GM19468 (cell line): Measurements from ENCODE around the gene TSSK1B.
"Not testable (repeated sequence)": the region's sequence is repeated elsewhere in the genome, so short reads cannot be mapped to it uniquely, and the experiment has no call there.

Experiments
- ATAC-seq: cut with Tn5 transposase; IDR thresholded peaks from one replicate; pipeline ENCODE4 v1.9.1; 2021; ENCODE audit warnings: mild to moderate bottlenecking, moderate library complexity, moderate number of reproducible peaks; ENCODE audit not compliant: unreplicated experiment; ENCODE audit errors: extremely low read depth

TSSK1B gene

DNA sequence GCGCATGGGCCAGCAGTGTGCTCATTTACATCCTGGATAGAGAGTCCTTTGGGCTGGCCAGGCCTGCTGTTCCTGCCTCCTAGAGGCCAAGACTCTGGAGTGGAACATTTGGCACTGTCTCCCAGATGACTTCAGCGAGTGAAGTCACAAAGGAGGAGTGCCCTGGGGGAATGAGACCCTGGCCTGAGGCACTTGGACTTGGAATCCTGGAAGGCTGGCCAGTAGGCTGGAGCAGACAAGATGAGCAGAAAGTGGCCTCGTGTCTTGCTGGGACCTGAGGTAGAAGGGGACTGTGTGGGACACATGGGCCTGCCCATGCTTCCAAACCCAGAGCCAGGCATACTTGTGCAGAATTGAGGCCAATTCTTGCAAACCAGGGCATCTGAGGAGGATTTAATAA is at the start of gene TSSK1B:
TSS of gene TSSK1B (minus strand) at position 101 of the 400 bp plus-strand sequence. CDS start 150 bp downstream, outside the sequence.
- ATAC-seq = no peak

- ATAC-seq = no peak
These were observed 45.5 kb upstream of the TSSK1B start for GRCh38 chr5:113480243-113480642.

DNA sequence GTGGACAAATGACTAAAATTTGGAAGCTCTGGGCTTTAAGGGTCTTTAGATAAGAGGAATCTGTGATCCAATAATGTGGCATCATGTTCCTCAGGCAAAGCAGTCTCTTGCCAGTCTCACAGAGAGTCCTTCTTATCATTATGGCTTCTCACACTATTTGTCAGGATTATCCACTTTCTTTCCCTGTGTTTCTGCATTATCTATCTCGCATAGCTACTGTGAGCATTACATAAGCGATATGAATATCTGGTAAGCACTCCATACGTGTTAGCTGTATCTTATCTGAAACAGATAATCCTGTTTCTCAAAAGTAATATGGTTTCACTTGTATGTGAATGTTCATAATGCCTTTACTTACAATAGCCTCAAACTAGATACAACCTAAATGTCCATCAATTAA is 43.9 kb upstream of the TSSK1B start:
- no peak for ATAC-seq

DNA sequence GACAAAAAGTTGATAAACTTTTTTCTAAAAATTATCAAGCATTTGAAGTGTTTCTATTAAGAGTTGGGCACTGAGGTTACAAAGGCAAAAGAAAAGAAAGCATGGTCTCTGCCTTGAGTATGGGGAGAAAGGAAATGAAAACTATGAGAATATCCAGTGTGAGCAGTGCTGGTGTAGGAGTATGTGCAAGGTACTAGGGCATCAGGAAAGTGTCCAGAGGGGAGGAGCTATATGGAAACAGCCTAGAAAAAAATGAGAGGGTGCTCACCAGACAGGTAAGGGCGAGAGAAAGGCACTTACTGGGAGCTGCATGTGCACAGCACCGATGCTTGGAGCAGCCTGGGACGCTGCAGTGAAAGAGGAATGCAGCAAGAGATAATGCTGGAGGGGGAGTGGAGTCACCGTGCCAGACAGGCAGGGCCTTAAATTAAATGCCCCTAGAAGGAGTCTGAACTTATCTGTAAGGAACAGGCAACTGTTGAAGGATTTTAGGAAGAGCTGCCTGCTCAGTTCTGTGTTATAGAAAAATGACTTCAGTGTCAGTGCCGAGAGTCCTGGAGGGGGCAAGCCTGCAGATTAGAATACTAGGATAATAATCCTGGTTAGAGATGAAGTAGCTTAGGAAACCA is 39.4 kb upstream of the TSSK1B start:
- ATAC-seq = no peak

DNA sequence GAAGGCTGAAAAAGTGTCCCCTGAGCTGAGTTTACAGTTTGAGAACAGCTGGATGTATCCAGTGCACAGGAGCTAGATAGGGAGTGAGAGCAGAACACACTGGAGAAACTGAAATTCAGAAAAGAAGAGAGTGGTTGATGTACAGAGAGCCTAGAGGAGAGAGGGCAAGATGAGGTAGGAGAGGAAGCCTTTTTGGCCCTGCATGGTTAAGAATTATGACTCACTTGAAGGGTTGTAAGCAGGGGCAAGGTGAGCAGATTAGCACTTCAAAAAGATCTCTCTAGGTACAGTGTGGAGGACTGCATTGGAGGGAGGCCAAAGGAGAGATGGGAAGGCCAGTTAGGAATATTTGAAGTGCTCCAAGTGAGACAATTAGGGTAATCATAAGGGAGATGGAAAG is 28.2 kb upstream of the TSSK1B start:
- ATAC-seq = no peak

- ATAC-seq = not testable (repeated sequence)
These were observed 22.3 kb upstream of the TSSK1B start for GRCh38 chr5:113457106-113457505.

GRCh38 chr5:113452941-113453340 is 18.2 kb upstream of the TSSK1B start:
- no peak for ATAC-seq

DNA sequence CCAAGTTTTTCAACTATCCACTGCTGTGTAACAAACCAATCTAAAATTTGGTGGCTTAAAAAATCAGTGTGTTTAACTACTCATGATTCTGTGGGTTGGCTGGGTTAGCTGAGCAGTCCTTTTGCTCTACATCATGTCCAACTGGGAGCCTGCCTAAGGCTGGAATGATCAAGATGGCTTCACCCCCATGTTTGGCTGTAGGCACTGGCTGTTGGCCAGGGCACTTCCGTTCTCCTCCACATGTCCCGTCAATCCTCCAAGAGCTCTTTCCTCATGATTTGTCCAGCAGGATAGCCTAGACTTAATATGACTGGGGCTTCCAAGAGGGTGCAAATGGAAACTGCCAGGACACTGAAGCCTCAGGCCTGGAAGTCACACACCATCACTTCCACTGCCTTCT is 17.0 kb upstream of the TSSK1B start:
- ATAC-seq = no peak

GRCh38 chr5:113450929-113451328 is 16.1 kb upstream of the TSSK1B start:
- no peak for ATAC-seq

DNA sequence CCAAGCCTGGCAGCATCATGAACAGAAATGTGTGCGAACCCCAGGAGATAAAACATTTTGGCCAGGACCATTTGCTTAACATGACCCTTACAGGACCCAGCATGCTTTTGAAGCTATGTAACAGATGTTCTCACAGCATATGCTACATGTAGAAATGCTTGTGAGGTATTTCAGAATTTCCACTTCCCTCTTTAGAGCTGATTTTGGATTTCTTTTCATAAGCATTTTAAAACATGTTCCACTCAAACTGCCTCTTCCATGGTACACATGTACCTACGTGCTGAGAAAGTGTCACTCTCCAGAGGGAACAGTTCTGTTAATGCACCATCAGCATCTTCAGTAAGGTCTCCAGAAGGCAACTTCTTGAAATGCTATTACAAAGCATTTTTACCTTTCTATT is 15.7 kb upstream of the TSSK1B start:
- ATAC-seq = no peak

- ATAC-seq = no peak
These were observed 13.5 kb upstream of the TSSK1B start for GRCh38 chr5:113448252-113448651.

GRCh38 chr5:113447498-113448050 is 12.8 kb upstream of the TSSK1B start:
- no peak for ATAC-seq

DNA sequence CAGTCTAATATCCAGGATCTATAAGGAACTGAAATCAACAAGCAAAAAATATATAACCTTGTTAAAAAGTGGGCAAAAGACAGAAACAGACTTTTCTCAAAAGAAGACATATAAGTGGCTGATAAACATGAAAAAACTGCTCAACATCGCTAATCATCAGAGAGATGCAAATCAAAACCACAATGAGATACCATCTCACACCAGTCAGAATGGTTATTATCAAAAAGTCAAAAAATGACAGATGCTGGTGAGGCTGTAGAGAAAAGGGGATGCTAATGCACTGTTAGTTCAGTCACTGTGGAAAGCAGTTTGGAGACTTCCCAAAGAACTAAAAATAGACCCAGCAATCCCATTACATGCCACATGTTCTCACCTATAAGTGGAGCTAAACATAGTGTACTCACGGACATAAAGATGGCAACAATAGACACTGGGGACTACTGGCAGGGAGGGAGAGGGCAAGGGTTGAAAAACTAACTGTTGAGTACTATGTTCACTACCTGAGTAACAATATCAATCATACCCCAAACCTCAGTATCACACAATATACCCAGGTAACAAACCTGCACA is 11.7 kb upstream of the TSSK1B start:
- ATAC-seq = no peak

DNA sequence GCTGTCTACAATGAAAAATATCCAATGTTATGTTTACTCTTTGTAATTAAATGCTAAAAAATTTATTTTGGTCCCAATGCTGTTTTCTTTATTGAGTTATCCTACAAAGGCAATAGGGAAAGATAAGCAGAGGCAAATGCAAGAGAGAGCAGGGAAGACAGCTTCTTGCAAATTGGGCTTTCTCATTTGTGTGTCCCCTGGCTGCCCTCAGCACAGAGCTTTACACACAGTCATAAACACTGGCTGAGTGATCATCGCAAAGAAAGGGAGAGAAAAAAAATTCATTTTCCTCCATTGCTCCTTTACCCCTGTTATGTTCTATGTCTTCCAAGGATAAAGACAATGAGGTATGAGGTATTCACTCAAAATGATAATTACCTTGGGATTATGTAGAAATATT is 2.3 kb upstream of the TSSK1B start:
- no peak for ATAC-seq

DNA sequence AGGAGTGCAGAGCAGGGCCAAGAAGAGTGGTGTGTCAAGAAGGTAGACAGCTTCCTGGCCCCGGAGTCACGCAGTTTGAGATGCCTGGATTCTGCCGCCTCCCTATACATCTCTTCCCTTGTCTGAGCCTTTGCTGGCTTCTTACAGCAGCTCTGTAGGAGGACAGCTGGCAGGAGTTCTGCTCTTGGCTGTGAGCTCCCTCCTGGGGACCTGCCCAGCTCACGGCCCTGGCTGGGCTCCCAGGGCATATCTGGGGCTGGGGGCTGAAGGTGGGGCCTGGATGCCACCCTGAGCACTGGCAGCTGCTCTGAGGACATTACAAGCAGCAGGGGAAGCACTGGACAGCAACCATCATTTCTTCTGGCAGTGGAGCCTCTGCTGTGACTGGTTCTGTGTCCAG is 786 bp upstream of the TSSK1B start:
- no peak for ATAC-seq

DNA sequence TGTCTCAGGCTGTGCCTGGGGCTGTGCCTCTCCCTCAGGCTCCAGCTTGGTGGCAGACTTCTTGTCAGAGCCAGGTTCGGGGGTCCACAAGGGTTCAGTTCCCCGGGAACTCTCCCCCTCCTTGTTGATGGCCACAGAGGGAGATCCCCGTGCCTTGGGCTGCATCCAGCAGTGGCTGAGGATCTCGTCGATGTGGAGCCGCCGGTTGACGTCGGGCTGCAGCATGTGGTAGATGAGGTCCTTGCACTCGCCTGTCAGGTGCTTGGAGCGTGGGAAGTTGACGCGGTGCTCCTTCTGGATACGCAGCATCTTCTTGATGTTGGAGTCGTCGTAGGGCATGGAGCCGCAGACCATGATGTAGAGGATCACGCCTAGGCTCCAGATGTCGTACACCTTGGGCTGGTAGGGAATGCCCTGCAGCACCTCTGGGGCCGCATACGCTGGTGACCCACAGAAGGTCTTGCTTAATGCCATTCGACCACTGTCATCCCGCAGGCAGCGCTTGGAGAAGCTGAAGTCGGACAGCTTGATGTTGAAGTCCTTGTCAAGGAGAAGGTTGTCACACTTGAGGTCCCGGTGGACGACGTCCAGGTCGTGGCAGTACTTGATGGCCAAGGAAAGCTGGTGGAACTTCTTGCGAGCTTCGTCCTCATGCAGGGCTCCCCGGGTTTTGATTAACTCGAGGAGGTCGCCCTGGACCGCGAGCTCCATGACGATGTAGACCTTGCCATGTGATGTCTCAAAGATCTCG is 752 bp downstream of the TSSK1B start:
- no peak for ATAC-seq

- ATAC-seq = no peak
These were observed 1.7 kb downstream of the TSSK1B start for GRCh38 chr5:113433071-113433470.

DNA sequence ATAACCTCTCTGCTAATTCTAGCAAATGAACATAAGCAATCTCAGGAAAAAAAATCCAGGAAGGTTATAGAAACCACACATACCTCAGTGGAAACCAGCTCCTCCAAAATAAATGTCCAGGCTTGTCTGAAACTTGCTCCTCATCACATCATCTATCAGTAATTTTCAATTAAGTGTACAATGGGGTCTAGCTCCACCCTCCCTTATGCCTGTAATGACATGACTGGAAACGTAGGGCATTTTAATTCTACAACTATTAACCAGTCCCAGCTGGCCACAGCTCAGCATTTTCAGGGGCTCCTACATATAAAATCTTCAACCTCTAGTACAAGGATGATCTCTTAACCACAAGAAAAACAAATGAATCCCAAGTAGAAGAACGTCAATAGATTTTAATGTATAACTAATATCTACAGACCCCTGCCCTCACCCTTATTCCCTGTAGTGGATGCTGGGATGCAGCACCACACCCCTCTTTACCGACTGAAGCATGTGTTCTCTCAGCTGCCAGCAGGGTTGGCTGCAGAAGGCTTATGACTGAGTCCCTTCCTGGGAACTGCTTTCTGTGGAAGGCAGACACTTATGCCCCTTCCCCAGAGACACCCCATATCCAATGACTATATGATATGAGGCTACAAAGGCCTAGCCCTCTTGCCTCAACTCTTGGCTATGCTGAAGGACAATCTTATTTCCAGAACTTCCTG is 6.8 kb downstream of the TSSK1B start:
- no peak for ATAC-seq

DNA sequence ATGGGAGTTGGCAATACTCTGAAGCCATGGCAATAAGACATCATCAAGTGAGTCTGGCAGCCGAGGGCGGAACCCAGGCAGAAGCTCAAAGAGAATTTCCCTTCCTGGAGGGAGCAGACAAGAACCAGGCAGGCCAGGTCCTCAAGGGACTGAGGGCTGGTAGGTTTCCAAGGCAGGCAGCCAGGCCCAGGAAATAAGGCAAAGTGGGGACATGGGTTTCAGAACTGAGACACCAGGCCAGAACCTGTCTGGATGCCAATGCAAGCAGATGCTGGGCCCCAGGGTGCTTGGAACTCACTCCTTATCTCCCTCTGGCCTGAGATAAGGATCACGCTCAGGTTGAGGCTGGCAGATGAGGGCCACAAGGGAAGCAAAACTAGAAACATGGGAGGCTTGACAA is 8.9 kb downstream of the TSSK1B start:
- ATAC-seq = no peak

- ATAC-seq = no peak
These were observed 13.1 kb downstream of the TSSK1B start for GRCh38 chr5:113421693-113422092.

- ATAC-seq = no peak
These were observed 29.3 kb downstream of the TSSK1B start for GRCh38 chr5:113405530-113405929.
